KBM-7 (cell line): ENCODE results near the gene AMZ2.
"Not testable (repeated sequence)": the region's sequence is repeated elsewhere in the genome, so short reads cannot be mapped to it uniquely, and the experiment has no call there.

Experiments used
- DNase-seq: peaks from one replicate; pipeline ENCODE4 v3.0.0-alpha.2; 2015
- in situ Hi-C: fragments of 300-500 bp; cut with MboI; formaldehyde crosslinking; loops from 2 replicates; pipeline ENCODE4 v1.14.3; 2020; ENCODE audit warnings: low sequenced_read_pairs, low pct_unique_long_range_greater_than_20kb, mixed read lengths

Gene AMZ2

DNA sequence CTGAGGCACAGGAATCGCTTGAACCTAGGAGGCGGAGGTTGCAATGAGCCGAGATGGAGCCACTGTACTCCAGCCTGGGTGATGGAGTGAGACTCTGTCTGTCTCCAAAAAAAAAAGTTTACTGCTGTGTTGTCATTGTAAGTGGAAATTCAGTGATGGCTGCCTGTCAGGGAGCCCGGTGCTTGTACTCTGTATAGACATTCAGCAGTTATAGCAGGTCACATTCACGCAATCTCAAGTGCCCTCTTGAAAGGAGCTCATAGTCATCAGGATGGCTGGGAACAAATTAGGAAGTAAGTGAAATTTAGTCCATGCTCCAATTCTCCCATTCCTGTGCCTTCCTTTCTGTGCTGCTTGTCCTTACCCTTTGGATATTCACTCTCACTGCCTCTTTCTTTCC, 32.4 kb upstream of the AMZ2 start:
- DNase-seq, in situ Hi-C loops: not testable (repeated sequence)

DNA sequence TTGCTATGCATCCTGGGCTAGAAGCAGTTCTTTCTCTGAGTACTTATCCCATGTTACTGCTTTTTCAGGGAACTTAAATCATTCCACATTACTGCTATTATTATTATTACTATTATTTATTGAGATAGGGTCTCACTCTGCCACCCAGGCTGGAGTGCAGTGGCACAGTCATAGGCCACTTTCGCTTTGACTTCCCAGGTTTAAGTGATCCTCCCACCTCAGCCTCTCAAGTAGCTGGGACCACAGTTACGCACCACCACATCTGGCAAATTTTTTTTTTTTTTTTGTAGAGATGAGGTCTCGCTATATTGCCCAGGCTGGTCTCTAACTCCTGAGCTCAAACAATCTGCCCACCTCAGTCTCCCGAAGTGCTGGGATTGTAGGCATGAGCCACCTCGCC, 28.4 kb upstream of the AMZ2 start:
- DNase-seq, in situ Hi-C loops: not testable (repeated sequence)

DNA sequence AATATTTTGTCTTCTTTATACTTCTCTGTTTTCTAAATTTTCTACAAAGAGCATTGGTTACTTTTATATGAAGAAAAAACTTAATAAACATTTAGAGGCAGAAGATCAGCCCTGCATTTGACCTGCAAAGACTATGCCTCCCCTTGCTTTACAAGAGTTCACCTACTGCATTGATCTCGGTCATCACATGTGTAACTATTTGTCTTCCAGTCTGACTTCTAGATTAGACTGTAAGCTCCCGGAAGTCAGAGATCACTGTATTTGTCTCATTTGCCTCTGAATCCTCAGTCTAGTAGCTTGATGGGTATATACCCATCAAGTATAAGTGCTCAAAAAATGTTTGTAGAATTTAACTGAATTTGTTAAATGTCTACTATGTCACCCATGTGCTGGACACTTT, 27.7 kb upstream of the AMZ2 start:
- in situ Hi-C loops, DNase-seq: not testable (repeated sequence)

DNA sequence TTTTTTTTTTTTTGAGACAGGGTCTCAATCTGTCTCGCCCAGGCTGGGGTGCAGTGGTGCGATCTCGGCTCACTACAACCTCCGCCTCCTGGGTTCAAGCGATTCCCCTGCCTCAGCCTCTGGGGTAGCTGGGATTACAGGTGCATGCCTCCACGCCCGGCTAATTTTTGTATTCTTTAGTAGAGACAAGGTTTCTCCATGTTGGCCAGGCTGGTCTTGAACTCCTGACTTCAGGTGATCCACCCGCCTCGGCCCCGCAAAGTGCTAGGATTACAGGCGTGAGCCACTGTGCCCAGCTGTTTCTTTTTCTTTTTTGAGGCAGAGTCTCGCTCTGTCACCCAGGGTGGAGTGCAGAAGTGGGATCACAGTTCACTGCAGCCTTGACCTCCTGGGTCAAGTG, 27.1 kb upstream of the AMZ2 start:
- in situ Hi-C loops, DNase-seq: not testable (repeated sequence)

DNA sequence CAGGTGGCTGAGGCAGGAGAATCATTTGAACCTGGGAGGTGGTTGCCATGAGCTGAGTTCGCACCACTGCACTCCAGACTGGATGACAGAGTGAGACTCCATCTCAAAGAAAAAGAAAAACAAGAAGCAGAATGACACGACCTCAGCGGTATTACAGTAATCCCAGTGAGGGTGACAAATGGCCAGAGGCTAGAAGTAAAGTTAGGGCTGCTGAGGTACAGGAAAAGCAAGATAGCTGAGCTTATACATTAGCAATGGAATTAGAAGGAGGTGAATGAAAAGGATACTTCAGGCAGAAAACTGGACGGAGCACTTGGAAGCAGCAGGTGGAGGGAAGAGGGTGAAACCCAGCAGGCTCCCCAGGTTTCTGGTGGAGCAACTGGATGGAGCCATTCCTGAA, 26.1 kb upstream of the AMZ2 start:
- in situ Hi-C loops, result no loop called here
- no peak for DNase-seq

DNA sequence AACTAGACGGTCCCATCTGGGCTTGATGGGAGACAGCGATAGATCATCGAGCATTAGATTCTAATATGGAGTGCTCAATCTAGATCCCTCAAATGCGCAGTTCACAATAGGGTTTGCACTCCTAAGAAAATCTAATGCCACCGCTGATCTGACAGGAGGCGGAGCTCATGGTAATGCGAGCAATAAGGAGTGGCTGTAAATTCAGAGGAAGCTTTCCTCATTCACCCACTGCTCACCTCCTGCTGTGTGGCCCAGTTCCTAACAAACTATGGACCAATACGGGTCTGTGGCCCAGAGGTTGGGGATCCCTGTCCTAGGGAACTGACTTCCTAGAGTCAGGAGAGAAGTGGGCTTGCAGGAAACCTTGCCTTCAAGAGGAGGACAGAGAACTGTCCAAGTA, 25.2 kb upstream of the AMZ2 start:
- no peak for DNase-seq
- in situ Hi-C loops, result no loop called here

DNA sequence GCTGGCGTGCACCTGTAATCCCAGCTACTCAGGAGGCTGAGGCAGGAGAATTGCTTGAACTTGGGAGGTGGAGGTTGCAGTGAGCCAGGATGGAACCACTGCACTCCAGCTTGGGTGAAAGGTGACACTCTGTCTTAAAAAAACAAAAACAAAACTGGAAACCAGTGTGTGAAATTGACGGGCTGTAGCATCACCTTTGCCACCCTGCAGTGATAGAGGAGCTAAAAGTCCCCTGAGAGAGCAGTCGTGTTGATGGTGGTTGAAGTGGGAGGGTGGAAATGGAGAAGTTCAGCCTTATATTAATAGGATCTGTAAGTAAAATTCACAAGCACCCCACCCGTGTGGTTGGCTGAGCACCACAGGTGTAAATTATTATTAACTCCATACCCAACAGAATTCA, 22.8 kb upstream of the AMZ2 start:
- in situ Hi-C loops, DNase-seq: not testable (repeated sequence)

DNA sequence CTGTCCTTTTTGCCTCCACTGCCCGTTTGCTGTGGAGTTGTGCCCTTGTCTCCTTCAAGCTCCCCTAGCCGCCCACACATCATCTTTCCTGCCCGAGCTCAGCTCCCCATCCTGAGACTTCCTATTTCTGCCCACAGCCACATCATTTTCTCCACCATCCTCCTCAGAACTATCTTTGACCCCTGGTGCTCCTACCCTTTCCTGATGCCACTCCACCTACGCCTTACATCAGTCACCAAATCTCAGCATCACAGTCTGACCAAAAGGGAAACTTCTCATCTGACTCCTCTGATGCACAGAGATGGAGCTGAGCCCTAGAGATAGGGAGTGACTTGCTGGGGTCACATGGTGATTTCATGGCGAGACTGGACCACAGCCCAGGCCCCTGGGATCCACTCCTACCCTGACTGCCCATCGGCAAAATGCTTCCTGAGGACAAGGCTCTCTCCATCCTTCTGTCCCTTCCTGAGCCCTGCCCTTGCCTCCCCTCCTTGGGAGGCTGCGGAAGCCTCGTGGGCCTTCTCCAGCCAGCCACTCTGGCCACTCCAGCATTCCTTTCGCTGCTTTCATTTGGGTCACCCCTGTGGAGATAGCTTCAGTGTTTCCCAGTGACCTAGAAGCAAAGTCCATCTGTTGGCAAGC, 19.7 kb upstream of the AMZ2 start:
- DNase-seq, result peak; percentile 54
- in situ Hi-C loops, result not testable (repeated sequence)

DNA sequence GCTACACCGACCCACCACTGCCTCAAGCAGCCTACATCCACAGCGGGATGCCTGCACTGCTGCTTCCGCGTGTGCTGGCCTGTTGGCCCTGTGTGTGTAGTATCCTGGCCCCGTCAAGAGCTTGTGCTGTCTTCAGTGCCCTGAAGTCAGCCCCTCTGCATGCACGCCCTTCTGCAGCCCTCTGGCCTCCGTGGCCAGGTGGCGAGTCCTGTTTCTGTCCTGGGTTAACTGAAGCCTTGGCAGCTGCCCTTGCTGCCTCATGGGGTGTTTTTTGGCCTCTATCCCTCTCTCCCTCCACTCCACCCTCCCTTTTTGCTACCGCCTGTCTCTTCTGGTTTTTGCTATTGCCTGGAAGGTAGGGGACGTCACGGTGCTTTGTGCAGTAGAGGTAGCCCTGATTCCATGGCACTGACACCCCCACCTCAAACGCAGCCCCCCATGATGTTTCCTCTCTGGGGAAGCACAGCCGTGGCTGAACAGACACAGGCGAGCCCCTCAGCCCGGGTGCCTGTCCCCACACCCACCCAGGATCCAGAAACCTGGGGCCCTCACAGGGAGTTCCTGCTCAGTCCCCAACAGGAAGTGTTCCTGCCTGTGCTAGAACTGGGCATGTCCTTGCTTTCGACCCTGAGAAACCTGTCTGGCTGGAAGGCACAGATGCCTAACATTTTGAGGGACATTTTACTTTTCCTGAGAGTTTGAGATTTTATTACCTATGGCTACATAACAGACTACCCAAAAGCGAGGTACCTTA, 18.8 kb upstream of the AMZ2 start:
- in situ Hi-C loops, result no loop called here
- DNase-seq, result no peak

DNA sequence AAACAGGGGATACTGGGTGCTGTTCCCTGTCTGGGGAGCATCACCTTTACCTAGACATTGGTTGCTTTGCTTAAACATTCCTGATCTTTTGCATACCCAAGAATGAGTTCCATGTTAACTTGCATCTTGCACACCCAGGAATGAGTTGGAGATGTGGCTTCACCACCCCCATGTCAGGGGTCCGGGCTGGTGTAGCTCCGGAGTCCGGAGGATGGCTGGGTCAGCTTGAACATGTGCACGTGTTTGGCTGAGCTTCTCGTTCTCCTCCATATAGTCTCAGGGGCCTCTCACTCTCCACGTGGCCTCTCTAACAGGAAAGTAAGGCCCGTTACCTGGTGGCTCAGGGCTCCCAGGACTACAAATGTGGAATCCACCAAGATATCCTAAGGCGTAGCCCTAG, 18.2 kb upstream of the AMZ2 start:
- no peak for DNase-seq
- in situ Hi-C loops, result no loop called here

DNA sequence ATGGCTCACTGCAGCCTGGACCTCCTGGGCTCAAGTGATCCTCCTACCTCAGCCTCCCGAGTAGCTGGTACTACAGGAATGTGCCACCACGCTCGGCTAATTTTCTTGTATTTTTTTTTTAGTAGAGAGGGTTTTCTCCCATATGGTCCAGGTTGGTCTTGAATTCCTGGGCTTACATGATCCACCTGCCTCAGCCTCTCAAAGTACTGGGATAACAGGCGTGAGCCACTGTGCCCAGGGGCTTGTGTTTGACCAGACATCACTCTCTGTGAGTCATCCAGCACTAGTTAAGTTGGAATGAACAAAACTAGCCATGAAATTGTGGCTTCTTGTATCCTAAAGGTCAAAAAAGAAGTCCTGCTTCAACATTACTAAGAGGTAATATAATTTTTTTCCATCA, 16.7 kb upstream of the AMZ2 start:
- DNase-seq, in situ Hi-C loops: not testable (repeated sequence)

DNA sequence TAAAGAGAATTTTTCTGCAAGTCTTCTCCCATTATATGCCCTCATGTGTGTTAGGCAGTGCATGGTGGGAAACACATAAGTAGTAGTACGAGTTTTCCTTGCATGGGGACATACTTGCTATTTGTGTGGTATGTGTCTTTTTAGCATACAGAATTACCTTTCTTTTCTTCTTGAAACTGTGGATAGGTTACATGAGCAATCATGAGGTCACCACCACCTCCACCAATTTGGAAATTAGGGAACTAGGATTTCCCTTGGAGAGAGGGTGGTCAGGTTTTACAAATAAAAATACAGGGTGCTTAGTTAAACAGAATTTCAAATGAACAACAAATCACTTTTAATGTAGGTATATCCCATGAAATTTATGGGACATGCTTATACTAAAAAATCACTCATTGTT, 16.3 kb upstream of the AMZ2 start:
- no peak for DNase-seq
- in situ Hi-C loops, result no loop called here

DNA sequence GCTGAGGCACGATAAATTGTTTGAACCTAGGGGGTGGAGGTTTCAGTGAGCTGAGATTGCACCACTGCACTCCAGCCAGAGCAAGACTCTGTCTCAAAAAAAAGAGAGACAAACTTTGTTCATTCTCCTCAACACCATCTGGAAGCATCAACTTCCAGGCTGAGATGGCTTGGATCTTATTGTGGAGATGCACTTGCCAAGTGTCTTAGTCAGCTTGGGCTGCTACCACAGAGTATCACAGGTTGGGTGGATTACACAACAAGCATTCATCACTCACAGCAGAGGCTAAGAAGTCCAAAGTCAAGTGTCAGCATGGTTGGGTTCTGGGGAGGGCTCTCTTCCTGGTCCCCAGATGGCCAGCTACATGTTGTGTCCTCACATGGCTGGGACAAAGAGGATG, 15.1 kb upstream of the AMZ2 start:
- DNase-seq, in situ Hi-C loops: not testable (repeated sequence)

DNA sequence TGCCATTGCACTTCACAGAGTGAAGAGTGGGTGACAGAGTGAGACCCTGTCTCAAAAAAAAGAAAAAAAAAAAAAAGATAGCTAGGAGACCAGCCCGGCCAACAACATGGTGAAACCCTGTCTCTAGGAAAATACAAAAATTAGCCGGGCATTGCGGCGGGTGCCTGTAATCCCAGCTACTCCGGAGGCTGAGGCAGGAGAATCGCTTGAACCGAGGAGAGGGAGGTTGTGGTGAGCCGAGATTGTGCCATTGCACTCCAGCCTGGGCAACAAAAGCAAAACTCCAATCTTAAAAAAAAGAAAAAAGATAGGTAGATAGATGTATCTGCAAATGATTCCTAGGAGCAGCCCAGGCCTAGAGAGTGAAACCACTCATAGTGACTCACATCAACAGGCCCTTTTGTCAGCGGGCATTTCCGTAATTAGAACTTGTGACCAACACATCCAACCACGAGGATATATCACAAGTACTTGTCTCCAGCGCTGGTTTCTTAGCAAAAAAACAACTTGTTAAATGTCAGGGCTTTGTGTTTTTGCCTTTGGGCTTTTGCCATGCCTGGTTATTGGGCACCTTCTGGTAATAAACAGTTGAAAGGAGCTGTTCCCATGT, 13.0 kb upstream of the AMZ2 start:
- DNase-seq, in situ Hi-C loops: not testable (repeated sequence)

DNA sequence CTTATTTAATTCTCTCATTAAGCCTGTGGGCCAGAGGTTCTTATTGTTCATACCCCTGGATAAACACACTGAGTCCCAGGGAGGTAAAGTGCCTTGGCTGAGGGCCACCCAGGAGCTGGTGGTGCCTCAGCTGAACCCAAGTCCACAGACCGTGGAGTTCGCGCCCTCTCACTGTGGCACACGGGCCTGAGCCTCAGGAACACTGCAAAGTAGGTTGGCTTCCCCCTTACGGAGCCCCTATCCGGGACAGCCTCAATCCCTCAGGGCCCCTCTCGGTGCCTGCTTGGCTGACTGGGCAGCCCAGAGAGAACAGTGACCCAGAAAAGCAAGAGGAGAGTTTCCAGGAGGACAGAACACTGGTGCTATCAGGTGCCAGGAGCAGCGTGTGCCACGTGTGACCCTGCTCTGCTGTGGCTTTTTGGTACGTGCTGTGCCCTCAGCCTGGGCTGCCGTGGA, 12.5 kb upstream of the AMZ2 start:
- in situ Hi-C loops, DNase-seq: not testable (repeated sequence)

DNA sequence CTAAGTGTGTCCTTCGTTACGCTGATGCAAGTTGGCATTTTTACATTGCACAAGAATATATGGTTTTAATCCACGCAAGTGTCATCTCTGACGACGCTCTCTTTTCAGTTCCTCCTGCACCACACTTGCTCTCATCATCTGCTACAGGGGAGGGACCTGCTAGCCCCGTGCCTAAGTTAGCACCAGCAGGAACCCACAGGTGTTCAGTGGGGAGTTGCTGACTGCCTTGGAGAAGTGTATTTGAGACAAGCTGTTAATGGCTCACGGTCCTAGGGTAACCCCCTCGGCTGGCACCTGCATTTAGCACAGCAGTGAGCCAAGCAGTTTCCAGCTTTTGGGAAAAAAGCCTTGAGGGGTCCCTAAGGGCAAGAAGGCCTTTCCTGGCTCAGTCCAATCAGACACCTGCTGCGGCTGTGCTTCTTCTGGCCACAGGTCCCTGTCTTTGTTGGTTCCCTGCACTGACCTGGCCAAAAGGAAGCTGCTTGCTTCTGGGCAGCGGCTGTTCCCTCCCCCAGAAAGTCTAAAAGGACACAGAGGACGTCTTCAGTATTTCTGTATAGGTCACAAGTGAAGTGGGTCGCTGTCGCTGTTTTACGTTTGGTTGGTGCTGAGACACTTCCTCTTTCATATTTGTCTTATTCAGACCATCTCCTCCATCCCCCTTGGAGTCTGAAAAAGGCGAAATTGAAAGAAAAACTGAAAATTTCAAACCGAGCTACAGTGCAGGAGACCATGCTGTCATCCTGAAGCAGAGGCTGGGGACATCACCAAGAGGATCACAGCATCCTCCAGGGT, 10.3 kb upstream of the AMZ2 start:
- in situ Hi-C loops, result not testable (repeated sequence)
- peak; percentile 60 for DNase-seq

DNA sequence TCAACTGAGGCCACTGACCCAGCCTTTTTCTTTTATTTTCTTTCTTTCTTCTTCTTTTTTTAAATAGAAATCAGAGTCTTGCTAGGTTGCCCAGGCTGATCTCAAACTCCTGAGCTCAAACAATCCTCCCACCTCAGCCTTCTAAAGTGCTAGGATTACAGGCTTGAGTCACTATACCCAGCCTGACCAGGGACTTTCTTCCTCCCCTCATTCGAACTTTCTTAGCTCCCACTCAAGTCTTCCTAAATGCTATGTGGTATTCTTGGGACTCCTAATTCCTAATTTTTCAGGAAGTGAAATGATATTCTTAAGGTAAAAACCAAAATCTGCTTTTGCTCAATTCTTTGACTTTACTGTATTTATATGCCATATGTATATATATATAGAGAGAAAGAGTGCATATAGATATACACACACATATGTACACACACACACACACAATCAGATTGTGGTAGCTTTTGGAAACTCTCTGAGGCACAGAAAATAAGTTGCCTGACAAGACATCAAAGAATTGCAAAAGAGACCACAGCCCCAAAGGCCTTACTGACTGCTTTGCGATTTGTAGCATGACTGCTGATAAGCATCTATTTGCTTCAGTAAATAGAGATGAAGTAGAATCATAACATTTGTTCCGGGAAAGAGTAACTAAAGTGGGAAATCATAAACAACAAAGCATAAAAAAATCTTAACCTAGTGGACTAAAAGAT, 9.5 kb upstream of the AMZ2 start:
- no peak for DNase-seq
- in situ Hi-C loops, result no loop called here

DNA sequence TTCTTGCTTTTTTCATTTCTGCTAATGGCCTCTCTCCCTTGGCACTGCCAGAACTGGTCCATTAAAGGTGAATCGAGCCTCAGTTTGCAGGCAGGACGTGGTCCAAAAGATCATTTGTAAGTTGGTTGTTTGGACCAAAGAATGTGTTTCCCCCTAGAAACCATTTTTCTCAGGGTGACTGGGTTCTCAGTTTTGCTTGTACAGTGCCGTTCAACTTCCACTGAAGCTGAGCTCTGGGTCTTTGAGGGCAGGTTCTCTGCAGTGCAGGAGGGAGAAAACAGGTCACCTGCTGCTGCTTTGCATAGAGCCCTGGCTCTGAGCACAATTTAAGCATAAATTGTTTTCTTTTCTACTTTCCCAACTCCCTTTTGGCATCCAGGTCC, 9.0 kb upstream of the AMZ2 start:
- in situ Hi-C loops, result no loop called here
- DNase-seq, result no peak
